Activated CD4-positive, alpha-beta memory T cell treated with anti-CD3 and anti-CD28 coated beads for 36 hours (primary cell): ENCODE data around the gene CADPS. TPM values are rescaled to one million over a fixed set of nuclear protein-coding genes. Genes with fewer than 3 reads are reported as not detected.
"Not testable (repeated sequence)": the region's sequence is repeated elsewhere in the genome, so short reads cannot be mapped to it uniquely, and the experiment has no call there.

ENCODE experiments used
- CTCF ChIA-PET: fragments of 350-600 bp; sonication (Branson Sonifier 250); formaldehyde crosslinking; loops from one replicate; lab custom pipeline; 2021; ENCODE audit warnings: antibody characterized with exemption, inconsistent platforms; lab: Charles Lee
- POLR2A ChIA-PET: fragments of 350-600 bp; sonication (Branson Sonifier 250); formaldehyde crosslinking; loops from one replicate; lab custom pipeline; 2021; ENCODE audit warnings: antibody characterized with exemption; lab: Charles Lee
- DNase-seq: peaks from one replicate; pipeline ENCODE4 v3.0.0-alpha.2; 2020
- H3K27ac Mint-ChIP-seq: one replicate; pipeline ENCODE4 v1.8.0; 2021; ENCODE audit warnings: mixed read lengths
- H3K27me3 Mint-ChIP-seq: one replicate; pipeline ENCODE4 v1.8.0; 2021; ENCODE audit warnings: mixed read lengths
- H3K36me3 Mint-ChIP-seq: one replicate; pipeline ENCODE4 v1.8.0; 2021; ENCODE audit warnings: mixed read lengths
- H3K4me1 Mint-ChIP-seq: one replicate; pipeline ENCODE4 v1.8.0; 2021; ENCODE audit warnings: low read depth, mixed read lengths
- H3K4me3 Mint-ChIP-seq: one replicate; pipeline ENCODE4 v1.8.0; 2021; ENCODE audit warnings: mild to moderate bottlenecking, mixed read lengths
- H3K9me3 Mint-ChIP-seq: one replicate; pipeline ENCODE4 v1.8.0; 2021; ENCODE audit warnings: mixed read lengths
- intact Hi-C: fragments of 100-400 bp; cut with micrococcal nuclease; formaldehyde crosslinking; loops from one replicate; pipeline ENCODE4 v1.15.1; 2023
- total RNA-seq, 2 experiments: library from RNA; stranded (reverse); gene quantifications; one replicate each; pipeline ENCODE4 v1.2.3, GENCODE V29; 2021

The CADPS gene
- total RNA-seq, 2 experiments from 2014 or later: not detected

DNA sequence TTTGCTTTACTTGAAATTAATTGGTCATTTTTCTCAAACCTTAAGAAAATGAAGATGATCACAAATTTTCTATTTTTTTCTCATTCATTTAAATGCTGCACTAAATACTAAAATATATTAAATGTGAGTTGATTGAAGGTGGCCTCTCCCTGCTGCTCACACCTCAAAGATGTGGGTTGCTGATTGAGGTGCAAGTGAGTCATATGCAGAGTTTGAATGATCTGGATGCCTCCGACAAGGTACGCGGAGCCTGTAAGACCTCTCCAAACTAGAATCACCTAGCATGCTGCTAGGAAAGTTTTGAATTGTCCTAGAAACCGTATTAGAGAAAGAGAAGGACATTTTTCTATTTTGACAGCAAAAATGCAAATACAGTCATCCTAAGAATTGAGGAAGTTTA lies 290.6 kb downstream of the CADPS start:
- no peaks in the 10 kb centered on the region for H3K4me1 Mint-ChIP-seq
- H3K4me3 Mint-ChIP-seq: no peak overlapping the region
- ChIA-PET POLR2A (no interaction called here), CTCF (no interaction called here)
- DNase-seq: no peak
- peaks cover 13% of the 10 kb centered on the region for H3K9me3 Mint-ChIP-seq
- no peak overlapping the region for H3K27ac Mint-ChIP-seq
- intact Hi-C loops: no loop called here
- no peaks in the 10 kb centered on the region for H3K27me3 Mint-ChIP-seq
- H3K36me3 Mint-ChIP-seq: no peaks in the 10 kb centered on the region

DNA sequence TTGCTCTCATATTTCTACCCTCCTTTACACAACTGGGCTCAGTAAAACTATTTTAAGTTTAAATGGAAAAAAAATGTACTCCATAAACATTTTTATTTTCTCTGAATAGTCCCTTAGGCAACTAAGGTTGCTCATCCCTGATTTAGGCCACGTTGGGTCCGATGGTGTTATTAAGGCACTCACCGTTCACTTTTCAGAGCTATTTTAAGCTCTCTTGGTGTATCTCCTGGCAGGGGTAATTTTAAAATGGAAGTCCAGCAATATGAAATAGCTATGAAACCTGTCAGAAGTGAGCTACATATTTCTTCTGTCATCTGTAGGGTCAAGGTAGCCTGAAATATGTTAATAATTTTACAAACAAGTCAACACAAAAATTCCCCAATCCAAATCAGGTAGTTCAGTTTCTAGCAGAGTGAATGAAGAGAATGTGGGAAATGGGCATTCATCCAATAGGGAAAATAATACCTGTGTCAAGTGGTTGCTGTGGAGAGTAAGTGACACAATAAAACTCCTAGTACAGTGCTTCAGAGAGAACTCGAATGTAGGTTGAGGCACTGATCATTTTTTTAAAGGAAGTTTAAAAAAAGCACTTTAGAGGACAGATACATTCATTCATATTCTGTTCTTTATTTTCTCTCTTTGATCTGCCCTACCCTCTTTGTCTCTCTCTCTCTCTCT lies 292.6 kb downstream of the CADPS start:
- ChIA-PET CTCF (no interaction called here), POLR2A (no interaction called here)
- Mint-ChIP-seq H3K4me3 (no peak overlapping the region), H3K9me3 (peaks cover 18% of the 10 kb centered on the region), H3K27ac (no peak overlapping the region), H3K36me3 (no peaks in the 10 kb centered on the region), H3K27me3 (no peaks in the 10 kb centered on the region), H3K4me1 (no peaks in the 10 kb centered on the region)
- no peak for DNase-seq
- intact Hi-C loops: no loop called here

DNA sequence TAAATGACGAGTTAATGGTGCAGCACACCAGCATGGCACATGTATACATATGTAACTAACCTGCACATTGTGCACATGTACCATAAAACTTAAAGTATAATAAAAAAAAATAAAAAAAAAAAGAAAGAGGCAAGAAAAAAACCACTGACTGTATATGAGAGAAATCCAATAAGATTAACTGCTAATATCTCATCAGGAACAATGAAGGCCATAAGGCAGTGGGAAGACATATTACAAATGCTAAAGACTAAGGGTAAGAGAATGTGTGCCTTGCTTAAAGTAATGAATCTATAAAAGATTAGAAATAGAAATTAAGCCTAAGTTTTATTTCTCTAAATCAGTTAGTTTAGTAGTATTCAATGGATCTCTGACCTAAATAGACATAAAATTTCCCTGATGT lies 294.7 kb downstream of the CADPS start:
- CTCF ChIA-PET, intact Hi-C loops, DNase-seq, POLR2A ChIA-PET, H3K27me3 Mint-ChIP-seq, H3K4me1 Mint-ChIP-seq, H3K36me3 Mint-ChIP-seq, H3K4me3 Mint-ChIP-seq, H3K27ac Mint-ChIP-seq: not testable (repeated sequence)
- peaks cover 18% of the 10 kb centered on the region for H3K9me3 Mint-ChIP-seq

DNA sequence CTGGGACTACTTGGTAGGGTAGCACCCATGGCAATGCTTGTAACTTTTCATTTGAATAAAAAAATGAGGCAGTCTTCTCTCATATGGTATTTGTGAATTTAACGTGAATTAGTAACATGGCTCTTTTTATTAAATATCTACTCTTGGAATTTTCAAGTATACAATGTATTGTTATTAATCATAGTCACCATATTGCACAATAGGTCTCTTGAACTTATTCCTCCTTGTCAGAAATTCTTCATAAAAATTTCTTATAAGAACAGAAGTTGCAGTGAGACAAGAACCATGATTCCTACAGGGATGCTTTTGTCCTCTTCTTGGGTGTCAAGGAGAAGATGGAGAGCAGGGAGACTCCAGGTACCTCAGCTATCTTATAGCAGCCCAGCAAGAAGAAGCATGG lies 298.1 kb downstream of the CADPS start:
- intact Hi-C loops: no loop called here
- H3K27ac Mint-ChIP-seq: no peak overlapping the region
- no peaks in the 10 kb centered on the region for H3K27me3 Mint-ChIP-seq
- H3K9me3 Mint-ChIP-seq: peaks cover 18% of the 10 kb centered on the region
- no peak for DNase-seq
- POLR2A ChIA-PET: no interaction called here
- no peaks in the 10 kb centered on the region for H3K4me1 Mint-ChIP-seq
- H3K4me3 Mint-ChIP-seq: no peak overlapping the region
- CTCF ChIA-PET: no interaction called here
- H3K36me3 Mint-ChIP-seq: no peaks in the 10 kb centered on the region

DNA sequence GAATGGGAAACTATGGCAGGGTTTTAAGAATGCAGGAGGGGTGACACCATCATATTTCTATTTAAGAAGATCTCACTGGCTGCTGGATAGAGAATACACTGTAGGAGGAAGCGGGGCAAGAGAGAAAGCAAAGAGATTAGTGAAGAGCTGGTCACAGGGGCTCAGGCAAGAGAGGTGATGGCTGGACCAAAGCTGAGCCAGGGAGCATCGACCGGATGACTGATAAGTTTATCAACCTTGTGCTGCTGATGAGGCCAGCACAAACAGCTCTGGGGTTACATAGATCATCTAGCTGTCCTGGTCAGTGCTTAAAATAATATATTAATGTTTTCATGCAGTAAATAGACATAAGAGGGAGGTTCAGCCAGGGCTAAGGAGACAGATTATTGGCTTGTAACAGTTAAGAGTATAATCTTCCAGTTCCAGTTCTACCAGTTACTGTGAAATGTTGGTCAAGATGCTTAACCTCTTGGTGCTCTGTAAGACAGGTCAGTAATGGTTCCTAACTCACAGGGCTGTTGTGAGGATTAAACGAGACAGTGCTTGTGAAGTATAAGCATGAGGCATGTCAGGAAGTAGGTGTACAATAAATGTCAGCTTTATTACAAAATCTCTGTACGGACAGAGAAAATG lies 300.8 kb downstream of the CADPS start:
- Mint-ChIP-seq H3K4me3 (no peak overlapping the region), H3K27ac (no peak overlapping the region), H3K27me3 (no peaks in the 10 kb centered on the region), H3K9me3 (peaks cover 3% of the 10 kb centered on the region), H3K4me1 (no peaks in the 10 kb centered on the region), H3K36me3 (no peaks in the 10 kb centered on the region)
- ChIA-PET POLR2A (no interaction called here), CTCF (no interaction called here)
- intact Hi-C loops: no loop called here
- no peak for DNase-seq

DNA sequence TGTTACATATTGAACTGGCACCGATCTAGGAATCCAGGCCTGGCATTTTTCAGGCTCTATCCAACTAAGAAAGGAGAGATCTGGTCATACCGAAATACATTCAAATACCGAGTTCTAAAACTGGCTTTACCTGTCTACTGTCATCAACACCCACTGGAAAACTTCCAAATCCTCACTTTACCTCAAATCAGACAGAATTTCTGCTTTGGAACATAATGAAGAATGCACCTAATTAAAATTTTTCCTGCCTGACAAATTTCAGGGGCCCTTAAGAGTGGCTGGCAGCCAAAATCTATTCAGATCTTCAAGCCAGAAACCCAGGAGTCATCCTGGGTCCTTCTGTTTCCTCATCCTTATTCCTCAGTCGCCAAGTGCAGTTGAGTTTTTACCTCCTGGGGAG lies 303.3 kb downstream of the CADPS start:
- POLR2A ChIA-PET: no interaction called here
- Mint-ChIP-seq H3K36me3 (no peaks in the 10 kb centered on the region), H3K27ac (no peak overlapping the region), H3K27me3 (no peaks in the 10 kb centered on the region), H3K9me3 (no peaks in the 10 kb centered on the region), H3K4me1 (no peaks in the 10 kb centered on the region), H3K4me3 (no peak overlapping the region)
- CTCF ChIA-PET: no interaction called here
- intact Hi-C loops: no loop called here
- no peak for DNase-seq

DNA sequence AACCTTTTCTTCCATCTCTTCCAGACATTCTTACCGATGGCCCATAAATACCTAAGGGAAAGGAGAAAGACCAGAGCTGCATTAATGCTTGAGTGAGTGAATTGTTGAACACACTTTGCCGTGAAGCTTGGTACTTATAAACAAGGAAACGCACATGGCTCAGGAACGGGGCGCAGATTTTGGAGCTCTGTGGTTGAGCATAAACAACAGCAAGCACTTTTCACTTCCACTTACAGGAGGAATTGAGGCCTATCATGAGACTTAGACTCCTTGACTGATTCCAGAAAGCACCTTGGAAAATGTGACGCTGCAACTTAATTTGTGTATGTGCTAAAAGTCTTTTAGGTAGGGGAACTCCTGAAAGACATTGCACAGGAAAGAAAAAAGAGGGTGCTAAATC lies 304.3 kb downstream of the CADPS start:
- Mint-ChIP-seq H3K4me3 (no peak overlapping the region), H3K4me1 (no peaks in the 10 kb centered on the region), H3K27ac (no peak overlapping the region), H3K36me3 (no peaks in the 10 kb centered on the region), H3K27me3 (no peaks in the 10 kb centered on the region), H3K9me3 (no peaks in the 10 kb centered on the region)
- POLR2A ChIA-PET: no interaction called here
- intact Hi-C loops: no loop called here
- CTCF ChIA-PET: no interaction called here
- no peak for DNase-seq

DNA sequence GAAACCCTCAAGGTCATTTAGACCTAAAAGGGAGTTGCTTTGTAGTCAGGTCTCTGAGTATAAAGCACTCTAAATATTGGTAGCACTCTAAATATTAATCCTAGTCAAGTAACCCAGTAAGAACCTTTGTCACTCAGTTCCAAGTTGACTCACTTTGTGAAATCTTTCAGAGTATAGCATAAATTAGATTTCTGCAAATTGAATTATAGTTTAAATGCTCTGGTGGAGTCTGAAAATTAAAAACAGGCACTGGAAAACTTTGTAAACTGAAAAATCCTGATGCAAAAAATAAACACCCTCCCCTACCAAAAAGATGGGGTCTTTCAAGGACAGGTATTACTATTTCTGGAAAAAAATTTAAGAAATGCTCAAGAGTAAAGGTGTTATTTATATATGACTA lies 305.6 kb downstream of the CADPS start:
- Mint-ChIP-seq H3K9me3 (no peaks in the 10 kb centered on the region), H3K27me3 (no peaks in the 10 kb centered on the region), H3K4me3 (no peak overlapping the region), H3K27ac (no peak overlapping the region), H3K4me1 (no peaks in the 10 kb centered on the region), H3K36me3 (no peaks in the 10 kb centered on the region)
- intact Hi-C loops: no loop called here
- CTCF ChIA-PET: no interaction called here
- POLR2A ChIA-PET: no interaction called here
- no peak for DNase-seq

DNA sequence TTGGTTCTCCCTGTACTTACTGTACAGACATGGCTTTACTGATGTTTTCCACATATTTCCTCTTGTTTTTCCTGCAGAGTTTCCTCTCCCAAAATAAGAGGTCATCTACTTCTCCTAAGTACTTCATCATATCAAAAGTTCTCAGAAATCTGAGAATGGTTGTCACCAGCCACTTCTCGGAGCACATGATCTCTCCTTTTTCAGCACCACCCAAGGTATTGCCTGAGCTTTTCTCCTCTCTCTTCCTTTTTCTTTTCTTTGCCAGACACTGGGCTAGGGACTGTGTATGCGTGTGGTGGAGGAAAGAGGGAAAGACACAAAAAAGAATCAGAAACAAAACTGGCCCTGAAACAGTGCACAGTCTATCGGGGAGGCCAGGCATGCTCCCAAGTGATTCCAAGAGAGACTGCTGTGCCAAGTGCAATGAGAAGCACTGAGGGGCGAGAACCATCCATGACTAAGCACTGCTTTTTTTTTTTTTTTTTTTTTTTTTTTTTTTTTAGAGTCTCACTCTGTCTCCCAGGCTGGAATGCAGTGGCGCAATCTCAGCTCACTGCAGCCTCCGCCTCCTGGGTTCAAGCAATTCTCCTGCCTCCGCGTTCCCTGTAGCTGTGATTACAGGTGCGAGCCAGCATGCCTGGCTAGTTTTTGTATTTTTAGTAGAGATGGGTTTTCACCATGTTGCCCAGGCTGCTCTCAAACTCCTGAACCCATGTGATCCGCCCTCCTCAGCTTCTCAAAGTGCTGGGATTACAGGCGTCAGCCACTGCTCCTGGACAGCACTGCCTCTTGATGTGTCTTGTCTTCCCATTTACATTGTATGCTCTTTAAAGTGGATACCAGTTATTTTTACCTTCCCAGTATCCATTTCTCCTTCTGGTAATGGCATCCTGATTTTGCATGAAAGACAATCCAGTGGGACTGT lies 307.9 kb downstream of the CADPS start:
- no peaks in the 10 kb centered on the region for H3K36me3 Mint-ChIP-seq

DNA sequence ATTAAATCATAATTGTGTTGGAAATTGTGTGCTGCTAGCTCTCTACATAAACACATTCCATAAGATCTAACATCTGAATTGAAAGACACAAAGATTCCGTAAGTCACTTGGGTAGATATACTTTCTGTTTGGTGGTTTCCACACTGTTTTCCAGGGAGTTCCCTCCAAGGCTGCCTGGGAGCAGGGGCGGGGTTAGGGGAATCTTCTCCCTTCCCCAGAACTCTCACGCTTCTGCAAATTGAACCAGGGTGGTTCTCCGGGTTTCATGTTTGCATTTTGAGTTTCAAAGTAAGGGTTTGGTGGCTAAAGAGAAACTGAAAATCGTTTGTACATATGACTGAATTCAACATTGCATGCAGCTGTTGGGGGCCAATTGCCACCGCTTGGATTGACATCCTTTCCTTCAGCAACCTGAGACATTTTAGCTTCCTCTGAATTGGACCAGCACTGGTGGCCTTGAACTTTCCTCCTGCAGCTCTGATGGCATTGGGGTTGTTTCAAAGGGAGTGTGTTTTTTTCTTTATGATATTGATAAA lies 309.1 kb downstream of the CADPS start:
- DNase-seq: no peak
- Mint-ChIP-seq H3K4me1 (no peaks in the 10 kb centered on the region), H3K36me3 (no peaks in the 10 kb centered on the region), H3K27ac (no peak overlapping the region), H3K4me3 (no peak overlapping the region), H3K27me3 (no peaks in the 10 kb centered on the region), H3K9me3 (no peaks in the 10 kb centered on the region)
- intact Hi-C loops: no loop called here
- ChIA-PET POLR2A (no interaction called here), CTCF (no interaction called here)

More for the DNA sequence above, 307.9 kb downstream of the CADPS start:
- no peaks in the 10 kb centered on the region for H3K27me3 Mint-ChIP-seq
- no peak overlapping the region for H3K4me3 Mint-ChIP-seq
- POLR2A ChIA-PET: no interaction called here
- DNase-seq: no peak
- intact Hi-C loops: no loop called here
- H3K9me3 Mint-ChIP-seq: no peaks in the 10 kb centered on the region
- no peak overlapping the region for H3K27ac Mint-ChIP-seq
- H3K4me1 Mint-ChIP-seq: no peaks in the 10 kb centered on the region
- CTCF ChIA-PET: no interaction called here

DNA sequence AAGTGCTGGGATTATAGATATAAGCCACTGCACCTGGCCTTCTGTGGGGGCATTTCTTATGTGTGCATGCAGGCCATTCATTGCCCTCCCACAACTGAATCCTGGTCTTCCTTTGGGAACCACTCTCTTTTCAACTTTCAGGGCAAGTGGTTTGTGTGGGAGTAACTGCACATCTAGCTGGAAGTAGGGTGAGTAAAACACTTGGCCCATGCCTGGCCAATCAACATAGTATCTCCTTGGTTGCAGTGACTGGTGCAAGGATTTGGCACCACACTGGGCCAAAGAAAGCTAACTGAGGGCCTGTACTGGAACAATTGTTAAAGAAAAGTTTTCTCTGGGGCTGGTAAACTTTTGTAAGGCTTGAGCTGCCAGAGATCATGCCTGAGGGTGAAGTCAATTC lies 312.6 kb downstream of the CADPS start:
- POLR2A ChIA-PET: no interaction called here

DNA sequence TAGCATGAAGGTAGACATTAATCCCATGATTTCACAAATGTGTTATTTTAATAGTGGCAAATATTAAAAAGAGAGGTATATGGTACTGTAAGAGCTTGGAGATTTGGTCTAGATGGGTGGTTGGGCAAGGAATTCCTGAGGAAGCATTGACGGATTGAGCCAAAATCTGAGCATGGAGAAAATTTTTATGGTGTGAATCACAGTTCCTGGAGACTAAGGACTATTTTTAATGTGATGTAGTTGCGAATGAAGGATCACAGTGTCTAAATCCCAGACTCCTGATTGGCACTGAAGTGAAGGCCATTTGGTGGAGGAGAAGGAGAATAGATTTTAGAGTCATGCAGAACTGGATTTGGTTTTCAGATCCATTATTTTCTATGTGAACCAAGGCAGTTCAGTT lies 313.2 kb downstream of the CADPS start:
- Mint-ChIP-seq H3K9me3 (no peaks in the 10 kb centered on the region), H3K4me3 (no peak overlapping the region), H3K27me3 (no peaks in the 10 kb centered on the region), H3K4me1 (no peaks in the 10 kb centered on the region), H3K36me3 (no peaks in the 10 kb centered on the region), H3K27ac (no peak overlapping the region)
- intact Hi-C loops: no loop called here
- ChIA-PET CTCF (no interaction called here), POLR2A (no interaction called here)
- no peak for DNase-seq

More for the DNA sequence above, 312.6 kb downstream of the CADPS start:
- H3K27ac Mint-ChIP-seq: no peak overlapping the region
- no peak for DNase-seq
- CTCF ChIA-PET: no interaction called here
- no peaks in the 10 kb centered on the region for H3K27me3 Mint-ChIP-seq
- H3K36me3 Mint-ChIP-seq: no peaks in the 10 kb centered on the region
- no peaks in the 10 kb centered on the region for H3K9me3 Mint-ChIP-seq
- no peaks in the 10 kb centered on the region for H3K4me1 Mint-ChIP-seq
- H3K4me3 Mint-ChIP-seq: no peak overlapping the region
- intact Hi-C loops: no loop called here
